Measurements from ENCODE around the gene MCCC2.

- TF ChIP-seq EZH2 (conservative IDR thresholded peaks at IDR 0.05; ENCODE audit: low read depth, low read length) (no peak), IRF1 (CRISPR knock-in tag; IDR thresholded peaks at IDR 0.05; ENCODE audit: low read depth) (no peak), NCOA2 (CRISPR knock-in tag; IDR thresholded peaks at IDR 0.05) (no peak), CENPBD1 (CRISPR knock-in tag; IDR thresholded peaks at IDR 0.05; ENCODE audit: borderline replicate concordance, low read depth) (no peak), TAF15 (IDR thresholded peaks at IDR 0.05; ENCODE audit: low read depth, low read length, poor library complexity, severe bottlenecking) (no peak), ZBTB10 (CRISPR knock-in tag; IDR thresholded peaks at IDR 0.05; ENCODE audit: borderline replicate concordance) (no peak), ZNF510 (CRISPR knock-in tag; IDR thresholded peaks at IDR 0.05; ENCODE audit: low read depth) (no peak), MAX (IDR thresholded peaks at IDR 0.05) (no peak), SKIL (CRISPR knock-in tag; IDR thresholded peaks at IDR 0.05; ENCODE audit: borderline replicate concordance) (no peak)
Observed at GRCh38 chr5:71700803-71701202, 113.7 kb downstream of the MCCC2 start.

All from HepG2 (cell line).